DND-41 (cell line): ENCODE results near the gene TTN.

Experiments used
- CTCF ChIP-seq: IDR thresholded peaks from 2 replicates; pipeline ENCODE4 v1.5.1; 2012; ENCODE audit warnings: borderline replicate concordance, low read length, moderate library complexity, mild to moderate bottlenecking; ENCODE audit not compliant: poor library complexity, severe bottlenecking; ENCODE audit errors: extremely low read depth
- EZH2 ChIP-seq: IDR thresholded peaks from 3 replicates; pipeline ENCODE4 v1.6.1; 2012; ENCODE audit warnings: borderline replicate concordance, low read depth, mild to moderate bottlenecking, moderate library complexity, low read length, inconsistent platforms; ENCODE audit not compliant: severe bottlenecking

- TF ChIP-seq CTCF: no peak
- no peak for TF ChIP-seq EZH2
Observed at GRCh38 chr2:178807227-178808008, at the start of gene TTN.
